ENCODE data around the gene C1QL2. TPM values are rescaled to one million over a fixed set of nuclear protein-coding genes. Genes with fewer than 3 reads are reported as not detected.

Gene C1QL2
- total RNA-seq, 1 experiment from 2014 or later = 0.81 TPM

DNA sequence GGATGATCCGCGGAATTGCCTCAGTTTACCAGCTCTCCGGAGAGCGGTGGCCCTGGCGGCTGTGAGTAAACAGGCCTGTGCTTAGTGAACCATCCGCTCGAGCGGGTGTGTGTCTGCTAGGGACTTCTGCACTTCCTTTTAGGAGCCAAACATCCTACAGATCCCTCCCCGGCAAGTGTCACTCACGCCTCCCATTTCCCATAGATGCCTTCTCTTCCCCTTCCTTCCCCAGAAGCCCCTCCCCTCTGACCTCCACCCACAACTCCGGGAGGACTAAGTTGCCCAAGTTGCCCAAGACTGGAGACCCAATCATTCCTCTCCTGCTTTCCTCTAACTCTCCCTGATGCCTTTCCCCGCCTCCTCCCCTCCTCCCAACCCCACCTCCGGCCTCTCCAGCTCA, 2.9 kb downstream of the C1QL2 start:
- Mint-ChIP-seq H3K27ac (peak overlapping the region in 2 of 3 experiments; percentile 90 to 95; a peak in 2 of 7 replicates), H3K27me3 (ENCODE audit: low read depth) (peaks cover 45% of the 10 kb centered on the region), H3K36me3 (ENCODE audit: insufficient read depth in 1 of 3, low read depth in 3 of 3) (peaks cover 0 to 1% (median 0%) of the 10 kb centered on the region in 3 experiments; a peak in 2 of 7 replicates), H3K4me1 (peaks cover 34 to 43% of the 10 kb centered on the region in 2 experiments), H3K9me3 (peaks cover 0 to 2% of the 10 kb centered on the region in 2 experiments; a peak in 1 of 5 replicates), H3K4me3 (peak overlapping the region; percentile 78 to 91)
- H3K27me3 ChIP-seq (ENCODE audit: insufficient read depth, low read length) = peaks cover 21% of the 10 kb centered on the region; the same call in 1 of the 2 replicates
- H2BK15ac ChIP-seq (ENCODE audit: low read depth, low read length) = no peak overlapping the region
- H4K91ac ChIP-seq (ENCODE audit: insufficient read length, low read depth, low read length) = no peak overlapping the region
- no peak overlapping the region for H3K9ac ChIP-seq (ENCODE audit: extremely low read depth, insufficient read length, low read length)
- H3K79me1 ChIP-seq (ENCODE audit: insufficient read depth, low read depth, low read length, poor library complexity, severe bottlenecking) = no peaks in the 10 kb centered on the region
- no peak overlapping the region for H3K14ac ChIP-seq (ENCODE audit: insufficient read depth, low read length)
- no peak overlapping the region for H2BK20ac ChIP-seq (ENCODE audit: low read depth, low read length, poor library complexity, severe bottlenecking)
- no peak overlapping the region for H3K4ac ChIP-seq (ENCODE audit: low read depth, low read length)
- H2BK120ac ChIP-seq (ENCODE audit: low read depth, low read length, poor library complexity, severe bottlenecking) = no peak overlapping the region
- no peaks in the 10 kb centered on the region for H4K20me1 ChIP-seq (ENCODE audit: control insufficient read depth, insufficient read depth, insufficient read length)
- TF ChIP-seq CTCF (conservative IDR thresholded peaks at IDR 0.05) = no peak
- H2BK5ac ChIP-seq (ENCODE audit: insufficient read length, low read length) = no peak overlapping the region
- no peaks in the 10 kb centered on the region for H3K9me3 ChIP-seq (ENCODE audit: control insufficient read depth, low read depth, low read length)
- H3T11ph ChIP-seq (ENCODE audit: low read length) = no peak overlapping the region
- no peak overlapping the region for H2BK12ac ChIP-seq (ENCODE audit: insufficient read length, low read depth, low read length)
- H3K27ac ChIP-seq (ENCODE audit: insufficient read length, low read depth, low read length) = no peak overlapping the region
- peak; percentile 97 for DNase-seq
- peaks cover 5% of the 10 kb centered on the region; the same call in 1 of the 2 replicates for H3K4me1 ChIP-seq (ENCODE audit: insufficient read depth, low read length)
- H2AFZ ChIP-seq (ENCODE audit: low read length) = no peak overlapping the region
- no CpG with 5 or more reads among the region's 13 CpGs for WGBS (ENCODE audit: extremely low coverage, insufficient read length, low lambda C conversion rate)
- no peak overlapping the region for H4K8ac ChIP-seq (replicated peaks; ENCODE audit: insufficient read length, low read depth, low read length)
- no peak overlapping the region for H2AK5ac ChIP-seq (ENCODE audit: insufficient read length, low read length)
- no peak overlapping the region for H4K5ac ChIP-seq (ENCODE audit: insufficient read length, low read depth, low read length)
- no peak overlapping the region for H3K56ac ChIP-seq (ENCODE audit: insufficient read length, low read depth, low read length)
- peak overlapping the region; percentile 37 for H3K4me2 ChIP-seq (ENCODE audit: insufficient read depth, insufficient read length, low read length)
- peaks cover 25% of the 10 kb centered on the region for H3K23me2 ChIP-seq (ENCODE audit: insufficient read length, low read depth, low read length, poor library complexity, severe bottlenecking)
- H3K18ac ChIP-seq (ENCODE audit: insufficient read length, low read depth, low read length) = no peak overlapping the region
- H3K23ac ChIP-seq (ENCODE audit: insufficient read length, low read depth, low read length) = no peak overlapping the region
- H3K79me2 ChIP-seq (ENCODE audit: insufficient read depth, low read length) = no peaks in the 10 kb centered on the region
